Suprapubic skin (tissue), 4 donors: ENCODE results near the gene VARS1. TPM values are rescaled to one million over a fixed set of nuclear protein-coding genes. Genes with fewer than 3 reads are reported as not detected.
"Not testable (repeated sequence)": the region's sequence is repeated elsewhere in the genome, so short reads cannot be mapped to it uniquely, and the experiment has no call there.

Source experiments
- DNase-seq, 2 donors: peaks; one replicate each; pipeline ENCODE4 v3.0.0-alpha.2; 2019; ENCODE audit warnings: low spot score in 2 of 2
- H3K27ac ChIP-seq: fragments of 200-600 bp; sonication (generic); one replicate; pipeline ENCODE4 v1.5.1; 2019
- H3K27me3 ChIP-seq: fragments of 200-600 bp; sonication (generic); one replicate; pipeline ENCODE4 v1.5.1; 2019
- H3K36me3 ChIP-seq: fragments of 200-600 bp; sonication (generic); one replicate; pipeline ENCODE4 v1.5.1; 2019
- H3K4me1 ChIP-seq: fragments of 200-600 bp; sonication (generic); one replicate; pipeline ENCODE4 v1.5.1; 2019
- H3K4me3 ChIP-seq: fragments of 200-600 bp; sonication (generic); one replicate; pipeline ENCODE4 v1.5.1; 2019; ENCODE audit warnings: mild to moderate bottlenecking
- H3K9me3 ChIP-seq: fragments of 200-600 bp; sonication (generic); one replicate; pipeline ENCODE4 v1.5.1; 2019
- EP300 ChIP-seq: sonication (generic); formaldehyde crosslinking; IDR thresholded peaks from one replicate; pipeline ENCODE4 v1.6.1; 2017; ENCODE audit warnings: antibody characterized with exemption
- POLR2A ChIP-seq, 2 donors: fragments of 450-650 bp; IDR thresholded peaks; one replicate each; pipeline ENCODE4 v1.6.1; 2017; ENCODE audit warnings: antibody characterized with exemption in 2 of 2, mild to moderate bottlenecking in 2 of 2, moderate library complexity in 2 of 2
- POLR2AphosphoS5 ChIP-seq, 3 donors: sonication (generic); formaldehyde crosslinking; IDR thresholded peaks; one replicate each; pipeline ENCODE4 v1.6.1; 2017; ENCODE audit warnings: antibody characterized with exemption in 3 of 3
- WGBS: methylation state at CpG from one replicate; pipeline ENCODE4 v1.1.5; 2018; 5-methylcytosine and 5-hydroxymethylcytosine counted together
- total RNA-seq, 4 donors: library from RNA; depleted of rRNA; stranded (reverse); fragments of >200 nt; gene quantifications; one replicate each; pipeline ENCODE4 v1.1.0, GENCODE V29; 2016
- TF ChIP-seq, protein P1 (sequence below), 2 donors: fragments of 200-600 bp in 1 of 2; fragments of 450-650 bp in 1 of 2; sonication (generic) in 1 of 2; IDR thresholded peaks; one replicate each; pipeline ENCODE4 v1.5.1; 2016 to 2019; ENCODE audit warnings: antibody characterized with exemption in 2 of 2, mild to moderate bottlenecking in 1 of 2, moderate library complexity in 1 of 2

The VARS1 gene
- total RNA-seq, result 10 to 100 TPM; 48.8 to 60.0 (median 59.1) TPM

DNA sequence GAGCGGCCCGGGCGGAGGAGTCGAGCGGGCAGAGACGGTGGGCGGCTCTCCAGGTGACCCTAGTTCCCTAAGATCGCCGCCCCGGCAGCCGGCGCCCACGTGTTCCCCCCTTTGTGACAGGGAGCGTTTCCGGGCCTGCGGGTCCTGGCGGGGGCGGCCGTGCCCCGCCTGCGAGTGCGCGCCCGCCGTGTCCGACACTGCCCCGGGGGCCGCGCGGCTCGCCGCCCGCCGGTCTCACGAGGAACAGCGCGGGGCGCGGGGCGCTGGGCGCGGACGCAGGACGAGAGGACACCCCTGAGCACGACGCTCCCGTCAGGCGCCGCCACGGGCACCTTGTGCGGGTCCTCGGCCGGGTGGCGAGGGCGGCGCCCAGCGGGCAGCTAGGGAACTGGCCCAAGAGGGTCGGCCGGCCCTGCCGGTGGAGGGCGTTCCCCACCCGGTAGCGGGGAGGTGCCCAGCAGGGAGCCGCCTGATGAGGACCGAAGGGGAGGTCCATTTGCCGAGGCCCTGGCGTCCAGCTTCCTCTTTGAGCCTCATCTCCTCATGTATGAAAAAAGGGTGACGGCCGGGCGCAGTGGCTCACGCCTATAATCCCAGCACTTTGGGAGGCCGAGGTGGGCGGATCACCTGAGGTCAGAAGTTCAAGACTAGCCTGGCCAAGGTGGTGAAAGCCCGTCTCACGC is at the start of gene VARS1:
Gene VARS1, minus strand, starts transcription at position 137 of the 683 bp plus-strand sequence. CDS start 535 bp downstream, outside the sequence.
- Histone ChIP-seq H3K4me3 (peak within 1 kb of the TSS; percentile 70), H3K27me3 (no peaks in the 10 kb centered on the region), H3K4me1 (peaks cover 43% of the 10 kb centered on the region), H3K36me3 (peaks cover 21% of the 10 kb centered on the region), H3K9me3 (no peaks in the 10 kb centered on the region), H3K27ac (peak within 1 kb of the TSS; percentile 97)
- DNase-seq, result peak; percentile 95 to 97
- TF ChIP-seq, protein P1, sequence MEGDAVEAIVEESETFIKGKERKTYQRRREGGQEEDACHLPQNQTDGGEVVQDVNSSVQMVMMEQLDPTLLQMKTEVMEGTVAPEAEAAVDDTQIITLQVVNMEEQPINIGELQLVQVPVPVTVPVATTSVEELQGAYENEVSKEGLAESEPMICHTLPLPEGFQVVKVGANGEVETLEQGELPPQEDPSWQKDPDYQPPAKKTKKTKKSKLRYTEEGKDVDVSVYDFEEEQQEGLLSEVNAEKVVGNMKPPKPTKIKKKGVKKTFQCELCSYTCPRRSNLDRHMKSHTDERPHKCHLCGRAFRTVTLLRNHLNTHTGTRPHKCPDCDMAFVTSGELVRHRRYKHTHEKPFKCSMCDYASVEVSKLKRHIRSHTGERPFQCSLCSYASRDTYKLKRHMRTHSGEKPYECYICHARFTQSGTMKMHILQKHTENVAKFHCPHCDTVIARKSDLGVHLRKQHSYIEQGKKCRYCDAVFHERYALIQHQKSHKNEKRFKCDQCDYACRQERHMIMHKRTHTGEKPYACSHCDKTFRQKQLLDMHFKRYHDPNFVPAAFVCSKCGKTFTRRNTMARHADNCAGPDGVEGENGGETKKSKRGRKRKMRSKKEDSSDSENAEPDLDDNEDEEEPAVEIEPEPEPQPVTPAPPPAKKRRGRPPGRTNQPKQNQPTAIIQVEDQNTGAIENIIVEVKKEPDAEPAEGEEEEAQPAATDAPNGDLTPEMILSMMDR (IDR thresholded peaks at IDR 0.05), result peak; percentile 72 to 91
- TF ChIP-seq EP300, result no peak
- peak in 1 of 3 donors; percentile 17 for TF ChIP-seq POLR2AphosphoS5 (IDR thresholded peaks at IDR 0.05)
- TF ChIP-seq POLR2A (IDR thresholded peaks at IDR 0.05), result peak in 1 of 2 donors; percentile 23
- 0% methylated on average over 24 of the region's 75 CpGs for WGBS

DNA sequence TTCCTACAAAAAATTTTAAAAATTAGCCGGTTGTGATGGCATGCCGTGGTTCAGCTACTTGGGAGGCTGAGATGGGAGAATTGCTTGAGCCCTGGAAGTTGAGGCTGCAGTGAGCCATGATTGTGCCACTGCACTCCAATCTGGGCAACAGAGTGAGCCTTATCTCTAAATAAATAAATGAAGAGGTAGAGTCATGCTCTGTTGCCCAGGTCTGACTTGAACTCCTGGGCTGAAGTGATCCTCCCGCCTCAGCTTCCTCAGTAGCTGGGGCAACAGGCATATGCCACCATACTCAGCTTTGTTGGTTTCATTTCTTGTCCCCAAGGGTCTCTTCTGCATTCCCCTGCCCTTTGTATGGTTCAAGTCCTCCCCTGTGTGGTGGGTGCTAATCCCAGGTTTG is 49.0 kb upstream of the VARS1 start:
- no peak for TF ChIP-seq EP300
- no peak for TF ChIP-seq POLR2AphosphoS5 (IDR thresholded peaks at IDR 0.05)
- TF ChIP-seq, protein P1 (IDR thresholded peaks at IDR 0.05), result no peak
- no peak for TF ChIP-seq POLR2A (IDR thresholded peaks at IDR 0.05)
- H3K27me3 ChIP-seq, result no peaks in the 10 kb centered on the region
- H3K27ac ChIP-seq, result no peak overlapping the region
- WGBS, result 98% methylated on average over 3 of the region's 3 CpGs
- no peak for DNase-seq
- H3K9me3 ChIP-seq, result no peaks in the 10 kb centered on the region
- H3K36me3 ChIP-seq, result peaks cover 16% of the 10 kb centered on the region
- no peak overlapping the region for H3K4me3 ChIP-seq
- H3K4me1 ChIP-seq, result no peaks in the 10 kb centered on the region

DNA sequence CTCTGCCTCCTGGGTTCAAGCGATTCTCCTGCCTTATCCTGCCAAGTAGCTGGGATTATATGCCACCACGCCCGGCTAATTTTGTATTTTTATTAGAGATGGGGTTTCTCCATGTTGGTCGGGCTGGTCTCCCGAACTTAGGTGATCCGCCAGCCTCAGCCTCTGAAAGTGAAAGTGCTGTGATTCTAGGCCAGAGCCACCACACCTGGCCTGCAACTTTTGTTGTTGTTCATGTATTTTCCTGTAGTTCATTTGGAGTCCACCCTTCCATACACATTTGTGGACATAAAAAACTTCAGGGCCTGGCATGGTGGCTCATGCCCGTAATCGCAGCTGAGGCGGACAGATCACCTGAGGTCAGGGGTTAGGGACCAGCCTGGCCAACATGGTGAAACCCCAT is 46.5 kb upstream of the VARS1 start:
- no peak overlapping the region for H3K4me3 ChIP-seq
- no peak overlapping the region for H3K27ac ChIP-seq
- WGBS, result 73% methylated on average over 9 of the region's 9 CpGs
- peaks cover 18% of the 10 kb centered on the region for H3K4me1 ChIP-seq
- no peak for DNase-seq
- TF ChIP-seq, protein P1 (IDR thresholded peaks at IDR 0.05), result no peak
- no peak for TF ChIP-seq EP300
- TF ChIP-seq POLR2AphosphoS5 (IDR thresholded peaks at IDR 0.05), result no peak
- no peak for TF ChIP-seq POLR2A (IDR thresholded peaks at IDR 0.05)
- no peaks in the 10 kb centered on the region for H3K9me3 ChIP-seq
- H3K27me3 ChIP-seq, result no peaks in the 10 kb centered on the region
- H3K36me3 ChIP-seq, result peaks cover 40% of the 10 kb centered on the region

DNA sequence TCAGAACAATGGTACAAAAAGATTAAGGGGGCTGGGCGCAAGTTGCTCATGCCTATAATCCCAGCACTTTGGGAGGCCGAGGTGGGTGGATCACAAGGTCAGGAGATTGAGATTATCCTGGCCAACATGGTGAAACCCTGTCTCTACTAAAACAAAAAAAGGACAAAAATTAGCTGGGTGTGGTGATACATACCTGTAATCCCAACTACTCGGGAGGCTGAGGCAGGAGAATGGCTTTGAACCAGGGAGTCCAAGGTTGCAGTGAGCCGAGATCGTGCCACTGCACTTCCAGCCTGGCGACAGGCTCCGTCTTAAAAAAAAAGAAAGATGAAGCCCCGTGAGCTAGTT is 44.2 kb upstream of the VARS1 start:
- not testable (repeated sequence) for H3K27ac ChIP-seq, H3K9me3 ChIP-seq, DNase-seq, H3K27me3 ChIP-seq, H3K4me3 ChIP-seq
- peaks cover 41% of the 10 kb centered on the region for H3K36me3 ChIP-seq
- peaks cover 38% of the 10 kb centered on the region for H3K4me1 ChIP-seq
- 82% methylated on average over 8 of the region's 8 CpGs for WGBS

DNA sequence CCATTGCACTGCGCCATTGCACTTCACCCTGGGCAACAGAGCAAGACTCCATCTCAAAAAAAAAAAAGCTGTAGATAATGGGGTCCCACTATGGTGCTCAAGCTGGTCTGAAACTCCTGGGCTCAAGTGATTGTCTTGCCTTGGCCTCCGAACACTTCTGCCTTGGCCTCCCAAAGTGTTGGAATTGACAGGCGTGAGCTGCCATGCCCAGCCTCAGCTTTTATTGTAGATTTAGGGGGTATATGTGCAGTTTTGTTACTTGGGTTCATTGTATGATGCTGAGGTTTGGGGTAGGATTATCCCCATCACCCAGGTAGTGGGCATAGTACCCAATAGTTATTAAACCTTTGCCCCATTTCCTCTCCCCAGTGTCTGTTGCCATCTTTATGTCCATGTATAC is 43.4 kb upstream of the VARS1 start:
- H3K27me3 ChIP-seq, result no peaks in the 10 kb centered on the region
- H3K27ac ChIP-seq, result no peak overlapping the region
- peaks cover 42% of the 10 kb centered on the region for H3K4me1 ChIP-seq
- no peak overlapping the region for H3K4me3 ChIP-seq
- DNase-seq, result no peak
- WGBS, result 93% methylated on average over 3 of the region's 3 CpGs
- peaks cover 41% of the 10 kb centered on the region for H3K36me3 ChIP-seq
- no peak for TF ChIP-seq EP300
- no peak for TF ChIP-seq POLR2A (IDR thresholded peaks at IDR 0.05)
- TF ChIP-seq, protein P1 (IDR thresholded peaks at IDR 0.05), result no peak
- TF ChIP-seq POLR2AphosphoS5 (IDR thresholded peaks at IDR 0.05), result no peak
- no peaks in the 10 kb centered on the region for H3K9me3 ChIP-seq

DNA sequence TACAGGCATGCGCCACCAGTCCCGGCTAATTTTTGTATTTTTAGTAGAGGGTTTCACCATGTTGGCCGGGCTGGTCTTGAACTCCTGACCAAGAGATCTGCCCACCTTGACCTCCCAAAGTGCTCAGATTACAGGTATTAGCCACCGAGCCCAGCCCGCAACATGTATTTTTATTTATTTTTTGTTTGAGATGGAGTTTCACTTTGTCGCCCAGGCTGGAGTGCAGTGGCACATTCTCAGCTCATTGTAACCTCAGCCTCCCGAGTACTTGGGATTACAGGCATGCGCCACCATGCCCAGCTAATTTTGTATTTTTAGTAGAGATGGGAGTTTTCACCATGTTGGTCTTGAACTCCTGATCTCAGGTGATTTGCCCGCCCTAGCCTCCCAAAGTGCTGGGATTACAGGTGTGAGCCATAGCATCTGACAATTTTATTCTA is 42.6 kb upstream of the VARS1 start:
- not testable (repeated sequence) for H3K27ac ChIP-seq, H3K27me3 ChIP-seq, DNase-seq, H3K4me3 ChIP-seq, H3K9me3 ChIP-seq
- 88% methylated on average over 9 of the region's 9 CpGs for WGBS
- Histone ChIP-seq H3K4me1 (peaks cover 46% of the 10 kb centered on the region), H3K36me3 (peaks cover 41% of the 10 kb centered on the region)
